ENCODE measurements around the gene C17orf100.
A peak's percentile ranks its signal among the peaks of the same experiment; 100 is the strongest.
"Not testable (repeated sequence)": the region's sequence is repeated elsewhere in the genome, so short reads cannot be mapped to it uniquely, and the experiment has no call there.

The C17orf100 gene

GRCh38 chr17:6641247-6641863, 10.2 kb upstream of the C17orf100 start:
- no peak for DNase-seq

GRCh38 chr17:6642592-6642991, 9.0 kb upstream of the C17orf100 start:
- DNase-seq = no peak

GRCh38 chr17:6643451-6644125, 8.0 kb upstream of the C17orf100 start:
- DNase-seq = no peak

GRCh38 chr17:6648181-6648580, 3.4 kb upstream of the C17orf100 start:
- DNase-seq = no peak

- peak; percentile 15 for DNase-seq
Measured at GRCh38 chr17:6651919-6652452, 424 bp downstream of the C17orf100 start.

GRCh38 chr17:6654841-6655731, 3.5 kb downstream of the C17orf100 start:
- peak; percentile 49 for DNase-seq

GRCh38 chr17:6655732-6656361, 4.3 kb downstream of the C17orf100 start:
- DNase-seq = not testable (repeated sequence)

- DNase-seq = not testable (repeated sequence)
Measured at GRCh38 chr17:6656797-6657632, 5.5 kb downstream of the C17orf100 start.

GRCh38 chr17:6657633-6658287, 6.2 kb downstream of the C17orf100 start:
- no peak for DNase-seq

- not testable (repeated sequence) for DNase-seq
Measured at GRCh38 chr17:6658411-6658810, 6.8 kb downstream of the C17orf100 start.

- no peak for DNase-seq
Measured at GRCh38 chr17:6660101-6660500, 8.5 kb downstream of the C17orf100 start.

GRCh38 chr17:6660805-6661463, 9.4 kb downstream of the C17orf100 start:
- DNase-seq = no peak

- DNase-seq = no peak
Measured at GRCh38 chr17:6661464-6661848, 9.9 kb downstream of the C17orf100 start.

GRCh38 chr17:6663200-6663599, 11.6 kb downstream of the C17orf100 start:
- not testable (repeated sequence) for DNase-seq

GRCh38 chr17:6666077-6666521, 14.5 kb downstream of the C17orf100 start:
- DNase-seq = no peak

- no peak for DNase-seq
Measured at GRCh38 chr17:6666557-6666956, 15.0 kb downstream of the C17orf100 start.

GRCh38 chr17:6667516-6667915, 16.0 kb downstream of the C17orf100 start:
- no peak for DNase-seq

GRCh38 chr17:6668219-6668618, 16.7 kb downstream of the C17orf100 start:
- no peak for DNase-seq

- no peak for DNase-seq
Measured at GRCh38 chr17:6668727-6669425, 17.3 kb downstream of the C17orf100 start.
